GM21717 (cell line): Measurements from ENCODE around the gene RALGDS.
"Not testable (repeated sequence)": the region's sequence is repeated elsewhere in the genome, so short reads cannot be mapped to it uniquely, and the experiment has no call there.

Source experiments
- ATAC-seq: cut with Tn5 transposase; IDR thresholded peaks from one replicate; pipeline ENCODE4 v1.9.1; 2021; ENCODE audit warnings: mild to moderate bottlenecking, moderate library complexity; ENCODE audit not compliant: unreplicated experiment

RALGDS gene

GRCh38 chr9:133094351-133094750 is 26.7 kb downstream of the RALGDS start:
- not testable (repeated sequence) for ATAC-seq

GRCh38 chr9:133090752-133091385 is 30.2 kb downstream of the RALGDS start:
- ATAC-seq, result no peak

- no peak for ATAC-seq
Observed at GRCh38 chr9:133090187-133090586, 30.9 kb downstream of the RALGDS start.

GRCh38 chr9:133089271-133089671 is 31.8 kb downstream of the RALGDS start:
- no peak for ATAC-seq

GRCh38 chr9:133088756-133089155 is 32.3 kb downstream of the RALGDS start:
- no peak for ATAC-seq

- no peak for ATAC-seq
Observed at GRCh38 chr9:133088146-133088750, 32.8 kb downstream of the RALGDS start.

GRCh38 chr9:133087429-133088145 is 33.5 kb downstream of the RALGDS start:
- ATAC-seq, result no peak

- no peak for ATAC-seq
Observed at GRCh38 chr9:133086894-133087293, 34.1 kb downstream of the RALGDS start.

- ATAC-seq, result not testable (repeated sequence)
Observed at GRCh38 chr9:133086212-133086860, 34.7 kb downstream of the RALGDS start.

- ATAC-seq, result not testable (repeated sequence)
Observed at GRCh38 chr9:133083688-133084087, 37.4 kb downstream of the RALGDS start.

GRCh38 chr9:133081957-133082644 is 38.9 kb downstream of the RALGDS start:
- ATAC-seq, result not testable (repeated sequence)

- ATAC-seq, result not testable (repeated sequence)
Observed at GRCh38 chr9:133080786-133081779, 40.0 kb downstream of the RALGDS start.

GRCh38 chr9:133080161-133080560 is 40.9 kb downstream of the RALGDS start:
- ATAC-seq, result no peak

GRCh38 chr9:133078486-133078885 is 42.6 kb downstream of the RALGDS start:
- ATAC-seq, result no peak

- no peak for ATAC-seq
Observed at GRCh38 chr9:133076691-133077090, 44.3 kb downstream of the RALGDS start.

- ATAC-seq, result no peak
Observed at GRCh38 chr9:133075925-133076630, 45.0 kb downstream of the RALGDS start.

GRCh38 chr9:133074111-133074651 is 46.9 kb downstream of the RALGDS start:
- no peak for ATAC-seq

GRCh38 chr9:133073086-133074014 is 47.7 kb downstream of the RALGDS start:
- no peak for ATAC-seq
